Measurements from ENCODE around the gene APBA2.

- no peak for TF ChIP-seq MAFK (IDR thresholded peaks at IDR 0.05; ENCODE audit: low read depth, low read length)
- no peak for TF ChIP-seq CTCF (conservative IDR thresholded peaks at IDR 0.05; ENCODE audit: low read depth, low read length)
- no peak for TF ChIP-seq RCOR1 (IDR thresholded peaks at IDR 0.05; ENCODE audit: insufficient replicate concordance, low read length)
- no peak for TF ChIP-seq POLR2A (IDR thresholded peaks at IDR 0.05; ENCODE audit: low read depth, low read length)
- no peak for TF ChIP-seq NFE2L2 (IDR thresholded peaks at IDR 0.05; ENCODE audit: low read depth, low read length)
- TF ChIP-seq FOS (IDR thresholded peaks at IDR 0.05; ENCODE audit: low read depth, low read length) = no peak
- TF ChIP-seq ELK1 (IDR thresholded peaks at IDR 0.05; ENCODE audit: borderline replicate concordance, low read depth, low read length) = no peak
- TF ChIP-seq SMC3 (IDR thresholded peaks at IDR 0.05; ENCODE audit: low read depth, low read length) = no peak
- TF ChIP-seq RFX5 (IDR thresholded peaks at IDR 0.05; ENCODE audit: low read depth, low read length) = no peak
Observed at GRCh38 chr15:28981351-28981720, 95.6 kb downstream of the APBA2 start.
